ENCODE data around the gene CRYGB.
"Not testable (repeated sequence)": the region's sequence is repeated elsewhere in the genome, so short reads cannot be mapped to it uniquely, and the experiment has no call there.

CRYGB gene

GRCh38 chr2:208150094-208150493 lies 4.1 kb upstream of the CRYGB start:
- no peak for DNase-seq (ENCODE audit: low read depth in 2 of 2)

GRCh38 chr2:208148803-208149202 lies 2.8 kb upstream of the CRYGB start:
- no peak for DNase-seq (ENCODE audit: low read depth in 2 of 2)

DNA sequence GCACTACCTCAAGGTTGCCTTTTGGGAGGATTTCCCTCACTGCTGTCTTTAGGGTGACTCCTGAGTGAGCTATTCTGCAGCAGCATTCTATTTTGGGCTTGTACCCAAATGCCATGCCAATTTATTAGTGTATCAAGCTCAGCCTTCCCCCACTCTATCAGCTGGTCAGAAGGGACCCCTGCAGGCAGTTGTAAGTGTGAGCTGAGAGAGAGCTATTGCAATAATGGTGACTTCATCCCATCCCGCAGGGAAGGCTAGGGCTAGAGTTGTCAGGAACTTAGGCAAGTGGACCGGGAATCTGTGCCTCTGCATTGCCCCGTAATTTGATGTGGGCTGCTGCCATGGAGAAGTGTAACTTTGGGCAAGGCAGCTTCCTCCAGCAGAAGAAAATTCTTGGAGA lies 1.8 kb upstream of the CRYGB start:
- no peak for DNase-seq (ENCODE audit: low read depth in 2 of 2)

DNA sequence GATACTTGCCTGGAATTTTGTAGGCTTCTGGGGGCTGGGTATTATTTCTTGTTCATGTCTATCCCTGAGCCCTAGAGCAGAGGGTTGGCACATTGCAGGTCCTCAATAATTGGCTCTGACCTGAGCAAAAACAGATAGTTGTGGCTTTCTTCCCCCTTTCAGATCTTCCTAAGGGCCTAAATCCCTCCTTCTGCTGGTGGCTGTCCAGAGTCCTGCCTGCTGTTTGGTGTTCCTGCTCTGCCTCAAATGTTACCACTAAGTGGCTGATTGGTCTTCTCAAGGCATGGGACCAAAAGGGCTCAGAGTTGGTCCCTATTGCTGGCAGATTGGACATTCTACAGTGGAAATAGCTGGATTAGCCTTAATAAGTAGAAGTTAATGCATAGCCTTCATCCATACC lies 1.1 kb upstream of the CRYGB start:
- DNase-seq (ENCODE audit: low read depth in 2 of 2) = no peak

- DNase-seq (ENCODE audit: low read depth in 2 of 2) = no peak
Observed at GRCh38 chr2:208142925-208143799, 2.8 kb downstream of the CRYGB start.

DNA sequence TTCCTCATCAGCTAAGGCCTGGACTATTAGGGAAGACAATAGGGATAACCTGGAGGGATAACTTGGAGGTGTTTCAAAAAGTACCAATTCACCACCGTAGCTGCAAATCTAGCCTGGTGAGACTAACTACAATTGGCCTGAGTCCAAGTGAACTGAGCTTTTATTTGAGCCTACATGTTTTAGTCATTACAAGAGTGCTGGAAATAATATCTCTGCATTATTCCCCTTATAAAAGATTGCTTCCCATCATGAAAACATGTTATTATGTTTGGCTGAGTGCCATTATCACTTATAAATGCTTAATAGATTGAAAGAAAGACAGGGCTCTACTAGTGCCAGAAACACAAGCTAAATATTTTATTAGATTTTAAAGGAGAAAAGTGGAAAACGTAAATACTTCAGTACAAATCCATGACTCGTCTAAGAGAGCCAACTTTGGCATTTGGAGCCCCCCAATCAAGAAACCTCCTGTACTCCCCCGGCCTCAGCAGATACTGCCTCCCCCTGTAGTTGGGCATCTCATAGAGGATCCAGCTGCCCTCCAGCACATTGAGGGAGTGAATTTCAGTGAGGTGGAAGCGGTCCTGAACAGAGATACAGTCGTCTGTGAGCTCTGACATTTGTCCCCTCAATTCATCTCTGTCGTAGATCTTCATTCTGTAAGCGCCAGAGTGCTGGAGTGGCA lies 3.6 kb downstream of the CRYGB start:
- DNase-seq (ENCODE audit: low read depth in 2 of 2) = no peak

- no peak for DNase-seq (ENCODE audit: low read depth in 2 of 2)
Observed at GRCh38 chr2:208139447-208139846, 6.5 kb downstream of the CRYGB start.

DNA sequence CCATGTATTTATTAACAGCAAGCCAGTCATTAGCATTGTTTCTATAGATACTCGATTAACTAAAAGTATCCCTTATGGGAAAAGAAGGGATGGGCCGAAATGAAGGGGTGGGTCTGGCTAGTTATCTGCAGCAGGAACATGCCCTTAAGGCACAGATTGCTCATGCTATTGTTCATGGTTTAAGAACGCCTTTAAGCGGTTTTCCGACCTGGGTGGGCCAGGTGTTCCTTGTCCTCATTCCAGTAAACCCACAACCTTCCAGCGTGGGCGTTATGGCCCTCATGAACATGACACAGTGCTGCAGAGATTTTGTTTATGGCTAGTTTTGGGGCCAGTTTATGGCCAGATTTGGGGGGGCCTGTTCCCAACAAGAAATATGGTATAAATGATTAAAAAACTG lies 7.6 kb downstream of the CRYGB start:
- DNase-seq (ENCODE audit: low read depth in 2 of 2) = not testable (repeated sequence)

- no peak for DNase-seq (ENCODE audit: low read depth in 2 of 2)
Observed at GRCh38 chr2:208136716-208137094, 9.3 kb downstream of the CRYGB start.

DNA sequence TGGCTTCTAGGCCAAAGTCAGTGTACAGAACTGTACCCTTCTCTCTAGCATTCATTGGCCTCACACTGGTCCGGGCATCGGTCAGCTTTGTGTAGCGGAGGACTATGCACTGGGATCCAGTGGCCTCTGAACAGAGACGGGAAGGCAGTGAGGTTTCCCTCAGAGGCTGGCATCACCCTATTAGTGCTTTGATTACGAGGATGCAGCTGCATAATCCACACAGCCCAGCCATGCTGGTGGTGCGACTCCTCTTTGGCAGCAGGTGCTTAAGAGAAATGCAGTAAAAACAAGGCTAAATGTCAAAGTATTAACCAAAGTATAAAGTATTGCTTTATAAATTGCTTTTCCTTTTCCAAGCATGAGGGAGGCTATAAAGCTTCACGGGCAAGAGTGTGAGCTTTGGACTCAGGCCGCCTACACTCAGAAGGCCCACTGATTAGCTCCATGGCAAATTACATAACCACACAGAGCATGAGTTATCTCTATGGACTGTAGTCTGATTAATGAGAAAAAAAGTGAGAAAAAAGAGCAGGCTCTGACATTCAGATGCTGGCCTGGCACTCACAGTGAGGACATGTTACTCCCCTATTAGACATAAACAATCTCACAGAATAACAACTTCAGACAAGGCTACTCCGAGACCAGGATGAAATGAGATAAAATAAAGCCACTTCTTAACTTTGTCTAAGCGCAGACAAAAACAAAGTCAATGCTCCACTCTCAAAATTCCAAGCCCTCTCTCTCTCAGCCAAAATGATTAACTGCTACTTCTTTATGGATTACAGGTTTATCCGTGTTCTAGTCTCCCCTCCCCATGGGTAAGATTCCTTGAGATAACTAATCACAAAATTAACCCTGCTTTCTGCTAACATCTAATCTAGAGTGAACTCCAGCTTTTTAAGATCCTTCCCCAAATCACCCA lies 9.9 kb downstream of the CRYGB start:
- DNase-seq (ENCODE audit: low read depth in 2 of 2) = no peak

DNA sequence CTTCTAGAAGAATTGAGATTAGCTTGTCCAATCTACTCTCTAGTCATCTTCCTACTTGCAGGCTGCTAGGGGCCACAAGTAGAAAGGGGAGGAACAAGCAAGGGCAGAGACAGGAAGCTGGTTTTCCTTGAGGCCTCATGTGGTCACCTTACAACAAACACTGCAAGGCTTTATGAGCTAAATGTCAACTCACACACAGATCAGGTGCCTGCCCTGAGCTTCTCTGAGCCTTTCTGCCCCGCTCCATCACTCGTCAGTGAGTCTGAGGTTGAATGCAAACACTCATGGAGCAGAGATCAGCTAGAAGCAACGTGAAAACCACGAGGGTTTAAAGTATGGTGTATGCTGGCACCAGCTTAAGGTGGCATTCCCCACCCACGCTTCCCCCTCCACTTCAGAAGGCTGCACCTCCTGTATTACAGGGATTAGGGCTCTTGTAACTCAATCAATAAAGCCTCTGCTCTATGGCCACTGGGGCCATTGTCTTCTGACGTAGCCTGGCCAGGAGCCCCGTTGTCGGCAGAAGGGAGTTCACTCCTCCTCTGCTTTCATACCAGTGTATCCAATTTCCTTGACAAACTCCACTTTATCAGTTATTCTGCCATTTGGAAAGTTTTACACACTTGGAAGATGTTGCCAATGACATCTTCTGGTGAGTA lies 10.9 kb downstream of the CRYGB start:
- no peak for DNase-seq (ENCODE audit: low read depth in 2 of 2)

DNA sequence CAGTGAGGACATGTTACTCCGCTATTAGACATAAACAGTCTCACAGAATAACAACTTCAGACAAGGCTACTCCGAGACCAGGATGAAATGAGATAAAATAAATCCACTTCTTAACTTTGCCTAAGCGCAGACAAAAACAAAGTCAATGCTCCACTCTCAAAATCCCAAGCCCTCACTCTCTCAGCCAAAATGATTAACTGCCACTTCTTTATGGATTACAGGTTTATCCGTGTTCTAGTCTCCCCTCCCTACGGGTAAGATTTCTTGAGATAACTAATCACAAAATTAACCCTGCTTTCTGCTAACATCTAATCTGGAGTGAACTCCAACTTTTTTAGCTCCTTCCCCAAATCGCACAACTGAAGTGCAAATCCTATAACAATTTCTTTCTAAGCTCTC lies 15.2 kb downstream of the CRYGB start:
- DNase-seq (ENCODE audit: low read depth in 2 of 2) = no peak

GRCh38 chr2:208129744-208130711 lies 15.9 kb downstream of the CRYGB start, which contains the start of gene CRYGC:
TSS of gene CRYGC (minus strand) at chr2:208129828. CDS start at chr2:208129792, 36 bp downstream.
- DNase-seq (ENCODE audit: low read depth in 2 of 2) = no peak

DNA sequence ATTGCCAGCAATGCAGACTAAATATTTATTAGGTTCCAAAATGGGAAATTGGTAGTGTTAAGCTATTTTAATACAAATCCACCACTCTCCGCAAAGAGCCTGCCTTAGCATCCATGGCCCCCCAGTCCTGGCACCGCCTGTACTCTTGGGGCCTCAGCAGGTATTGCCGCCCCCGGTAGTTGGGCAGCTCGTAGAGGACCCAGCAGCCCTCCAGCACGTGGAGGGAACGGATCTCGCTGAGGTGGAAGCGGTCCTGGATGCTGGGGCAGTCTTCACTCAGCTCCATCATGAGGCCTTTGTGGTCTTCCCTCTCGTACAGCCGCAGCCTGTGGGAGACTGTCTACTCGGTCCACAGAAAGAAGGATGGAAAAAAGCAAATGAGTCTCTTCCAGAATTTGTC lies 17.8 kb downstream of the CRYGB start:
- no peak for DNase-seq (ENCODE audit: low read depth in 2 of 2)

DNA sequence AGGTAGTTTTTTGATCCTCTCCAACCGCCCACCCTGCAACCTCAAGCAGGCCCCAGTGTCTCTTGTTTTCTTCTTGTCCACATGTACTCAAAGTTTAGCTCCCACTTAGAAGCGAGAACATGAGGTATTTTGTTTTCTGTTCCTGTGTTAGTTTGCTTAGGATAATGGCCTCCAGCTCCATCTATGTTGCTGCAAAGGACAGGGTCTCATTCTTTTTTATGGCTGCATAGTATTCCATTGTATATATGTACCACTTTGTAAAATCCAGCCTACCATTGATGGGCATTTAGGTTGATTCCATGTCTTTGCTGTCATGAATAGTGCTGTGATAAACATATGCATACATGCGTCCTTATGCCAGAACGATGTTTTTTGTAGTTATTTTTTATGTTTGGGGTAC lies 18.9 kb downstream of the CRYGB start:
- no peak for DNase-seq (ENCODE audit: low read depth in 2 of 2)

DNA sequence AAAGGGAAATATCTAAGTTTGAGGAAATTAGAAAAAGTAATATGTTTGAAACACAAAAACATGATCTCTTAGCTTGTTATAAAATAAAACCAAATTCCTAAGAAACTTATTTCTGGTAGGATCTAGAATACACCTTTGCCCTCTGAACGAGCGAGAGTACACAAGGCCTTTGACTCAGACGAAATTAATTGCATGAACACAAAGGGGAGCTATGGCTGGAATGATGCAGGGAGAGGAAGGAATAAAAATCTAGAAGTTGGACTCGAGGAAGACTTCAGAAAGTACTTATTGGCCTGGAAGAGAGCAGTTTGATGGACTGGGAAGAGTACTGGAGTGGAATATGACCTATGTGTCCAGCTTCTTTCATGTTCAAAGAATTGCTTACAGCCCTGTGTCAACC lies 20.7 kb downstream of the CRYGB start:
- no peak for DNase-seq (ENCODE audit: low read depth in 2 of 2)

GRCh38 chr2:208124013-208124715 lies 21.8 kb downstream of the CRYGB start, which contains the start of gene CRYGD:
TSS of gene CRYGD (minus strand) at chr2:208124524. CDS start at chr2:208124473, 51 bp downstream.
- not testable (repeated sequence) for DNase-seq (ENCODE audit: low read depth in 2 of 2)

DNA sequence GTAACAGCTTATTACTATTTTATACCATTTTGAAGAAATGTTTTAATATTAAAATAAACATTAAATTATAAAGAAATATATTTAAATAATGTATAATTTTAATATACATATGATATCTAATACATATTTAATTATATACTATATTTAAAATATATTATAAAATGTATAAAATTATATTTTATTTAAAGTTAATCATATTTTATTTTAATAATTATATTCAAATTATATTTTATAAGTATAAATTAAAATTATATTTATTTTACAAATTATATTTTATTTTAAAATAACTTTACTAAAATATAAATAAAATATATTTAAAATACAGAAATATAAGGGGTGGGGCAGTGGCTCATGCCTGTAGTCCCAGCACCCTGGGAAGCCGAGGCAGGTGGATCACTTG lies 23.7 kb downstream of the CRYGB start:
- no peak for DNase-seq (ENCODE audit: low read depth in 2 of 2)

- no peak for DNase-seq (ENCODE audit: low read depth in 2 of 2)
Observed at GRCh38 chr2:208118918-208119317, 27.0 kb downstream of the CRYGB start.

DNA sequence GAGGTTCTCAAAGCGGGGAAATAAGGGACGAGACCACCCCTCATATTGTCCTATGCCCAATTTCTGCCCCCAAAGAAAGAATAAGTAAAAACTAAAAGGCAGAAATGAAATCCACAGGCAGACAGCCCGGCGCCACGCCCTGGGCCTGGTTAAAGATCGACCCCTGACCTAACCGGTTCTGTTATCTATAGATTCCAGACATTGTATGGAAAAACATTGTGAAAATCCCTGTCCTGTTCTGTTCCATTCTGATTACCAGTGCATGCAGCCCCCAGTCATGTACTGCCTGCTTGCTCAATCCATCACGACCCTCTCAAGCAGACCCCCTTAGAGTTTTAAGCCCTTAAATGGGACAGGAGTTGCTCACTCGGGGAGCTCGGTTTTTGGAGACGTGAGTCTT lies 28.6 kb downstream of the CRYGB start:
- not testable (repeated sequence) for DNase-seq (ENCODE audit: low read depth in 2 of 2)
